ENCODE data around the gene ZDHHC20.

DNA sequence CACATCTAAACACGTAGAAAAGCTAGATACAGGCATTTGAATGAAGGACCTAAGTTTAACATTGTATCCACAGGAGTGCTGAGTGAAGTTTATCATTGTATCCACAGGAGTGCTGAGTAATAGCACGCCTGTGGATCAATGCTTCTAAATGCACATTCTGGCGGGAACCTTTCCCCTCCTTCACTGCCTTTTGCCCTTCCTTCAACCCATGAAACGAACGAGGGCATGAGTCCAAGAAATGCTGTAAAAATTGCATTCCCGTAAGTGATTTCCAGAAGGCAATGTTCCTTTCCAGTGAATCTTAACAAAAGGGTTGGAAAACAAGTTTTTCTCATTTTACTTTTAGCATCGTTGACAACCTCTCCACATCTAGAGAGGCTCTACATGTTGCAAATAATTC is 88.1 kb downstream of the ZDHHC20 start:
- TF ChIP-seq, protein P1, sequence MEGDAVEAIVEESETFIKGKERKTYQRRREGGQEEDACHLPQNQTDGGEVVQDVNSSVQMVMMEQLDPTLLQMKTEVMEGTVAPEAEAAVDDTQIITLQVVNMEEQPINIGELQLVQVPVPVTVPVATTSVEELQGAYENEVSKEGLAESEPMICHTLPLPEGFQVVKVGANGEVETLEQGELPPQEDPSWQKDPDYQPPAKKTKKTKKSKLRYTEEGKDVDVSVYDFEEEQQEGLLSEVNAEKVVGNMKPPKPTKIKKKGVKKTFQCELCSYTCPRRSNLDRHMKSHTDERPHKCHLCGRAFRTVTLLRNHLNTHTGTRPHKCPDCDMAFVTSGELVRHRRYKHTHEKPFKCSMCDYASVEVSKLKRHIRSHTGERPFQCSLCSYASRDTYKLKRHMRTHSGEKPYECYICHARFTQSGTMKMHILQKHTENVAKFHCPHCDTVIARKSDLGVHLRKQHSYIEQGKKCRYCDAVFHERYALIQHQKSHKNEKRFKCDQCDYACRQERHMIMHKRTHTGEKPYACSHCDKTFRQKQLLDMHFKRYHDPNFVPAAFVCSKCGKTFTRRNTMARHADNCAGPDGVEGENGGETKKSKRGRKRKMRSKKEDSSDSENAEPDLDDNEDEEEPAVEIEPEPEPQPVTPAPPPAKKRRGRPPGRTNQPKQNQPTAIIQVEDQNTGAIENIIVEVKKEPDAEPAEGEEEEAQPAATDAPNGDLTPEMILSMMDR (IDR thresholded peaks at IDR 0.05; ENCODE audit: low read length): no peak
- TF ChIP-seq EZH2phosphoT487 (IDR thresholded peaks at IDR 0.05; ENCODE audit: low read length): no peak
- no peak for TF ChIP-seq EZH2 (optimal IDR thresholded peaks at IDR 0.05; ENCODE audit: low read depth, low read length)
